ENCODE measurements around the gene PSMA8. TPM values are rescaled to one million over a fixed set of nuclear protein-coding genes. Genes with fewer than 3 reads are reported as not detected.

Gene PSMA8
- total and polyA plus RNA-seq, 8 donors = 0.10 to 0.31 TPM; not detected in 6

DNA sequence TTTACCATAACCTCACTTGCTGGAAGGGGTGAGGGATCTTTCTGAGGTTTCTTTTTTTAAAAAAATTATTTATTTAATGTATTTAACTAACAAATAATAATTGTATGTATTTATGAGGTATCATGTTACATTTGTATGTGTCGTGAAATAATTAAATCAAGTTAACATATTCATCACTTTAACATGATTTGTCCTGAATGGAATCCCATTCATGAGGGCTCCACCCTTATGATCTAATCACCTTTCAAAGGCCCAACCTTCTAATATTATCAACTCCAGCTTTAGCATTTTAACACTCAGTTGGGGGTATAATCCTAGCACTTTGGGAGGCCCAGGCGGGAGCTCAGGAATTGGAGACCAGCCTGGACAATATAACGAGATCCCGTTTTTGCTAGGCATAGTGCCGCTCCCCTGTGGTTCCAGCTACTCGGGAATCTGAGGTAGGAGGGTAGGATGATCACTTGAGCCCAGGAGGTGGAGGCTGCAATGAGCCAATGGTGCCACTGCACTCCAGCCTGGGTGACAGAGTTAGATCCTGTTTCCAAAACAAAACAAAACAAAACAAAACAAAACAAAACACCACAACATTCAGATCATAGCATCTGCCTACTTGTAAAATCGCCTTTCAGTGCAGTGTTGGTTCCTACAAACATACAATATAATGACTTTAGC is 91.5 kb downstream of the PSMA8 start:
- no peak for TF ChIP-seq POLR2A (IDR thresholded peaks at IDR 0.05)
- TF ChIP-seq EP300 (IDR thresholded peaks at IDR 0.05) = no peak
- WGBS, 5 donors = 79 to 87% (median 83%) methylated on average over 7 of the region's 7 CpGs
- Histone ChIP-seq H3K9me3 (no peaks in the 10 kb centered on the region), H3K4me3 (no peak overlapping the region), H3K27ac (no peak overlapping the region), H3K36me3 (no peaks in the 10 kb centered on the region), H3K27me3 (peaks cover 0 to 11% (median 0%) of the 10 kb centered on the region in 3 donors), H3K4me1 (peaks cover 8 to 31% (median 22%) of the 10 kb centered on the region in 4 donors)
- peak in 1 of 2 donors; percentile 6 for DNase-seq
- intact Hi-C loops (cut with DNase I; ENCODE audit: low total_unique reads) = no loop called here

DNA sequence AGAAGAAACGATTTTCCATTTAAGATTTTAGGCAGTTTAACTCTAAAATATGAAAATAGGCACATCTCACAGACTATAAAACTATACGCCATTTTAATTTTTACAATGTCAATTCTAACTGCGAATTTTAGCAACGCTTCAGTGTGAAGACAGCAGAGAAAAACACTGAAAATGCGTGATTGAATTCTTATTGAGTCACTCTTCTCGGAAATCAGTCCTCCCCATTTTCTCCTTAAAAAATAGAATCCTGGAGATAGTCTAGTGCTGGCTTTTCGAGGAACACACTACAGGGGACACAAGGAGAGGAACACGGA is 92.2 kb downstream of the PSMA8 start:
- Histone ChIP-seq H3K4me3 (peak overlapping the region; percentile 66 to 98 (median 92)), H3K4me1 (peaks cover 8 to 31% (median 22%) of the 10 kb centered on the region in 4 donors), H3K9me3 (no peaks in the 10 kb centered on the region), H3K36me3 (no peaks in the 10 kb centered on the region), H3K27ac (peak overlapping the region; percentile 79 to 86 (median 85)), H3K27me3 (peaks cover 0 to 11% (median 0%) of the 10 kb centered on the region in 3 donors)
- intact Hi-C loops (cut with DNase I; ENCODE audit: low total_unique reads) = no loop called here
- TF ChIP-seq POLR2AphosphoS5 (IDR thresholded peaks at IDR 0.05) (no peak), EP300 (IDR thresholded peaks at IDR 0.05) (no peak), POLR2A (IDR thresholded peaks at IDR 0.05) (no peak)
- TF ChIP-seq, protein P1, sequence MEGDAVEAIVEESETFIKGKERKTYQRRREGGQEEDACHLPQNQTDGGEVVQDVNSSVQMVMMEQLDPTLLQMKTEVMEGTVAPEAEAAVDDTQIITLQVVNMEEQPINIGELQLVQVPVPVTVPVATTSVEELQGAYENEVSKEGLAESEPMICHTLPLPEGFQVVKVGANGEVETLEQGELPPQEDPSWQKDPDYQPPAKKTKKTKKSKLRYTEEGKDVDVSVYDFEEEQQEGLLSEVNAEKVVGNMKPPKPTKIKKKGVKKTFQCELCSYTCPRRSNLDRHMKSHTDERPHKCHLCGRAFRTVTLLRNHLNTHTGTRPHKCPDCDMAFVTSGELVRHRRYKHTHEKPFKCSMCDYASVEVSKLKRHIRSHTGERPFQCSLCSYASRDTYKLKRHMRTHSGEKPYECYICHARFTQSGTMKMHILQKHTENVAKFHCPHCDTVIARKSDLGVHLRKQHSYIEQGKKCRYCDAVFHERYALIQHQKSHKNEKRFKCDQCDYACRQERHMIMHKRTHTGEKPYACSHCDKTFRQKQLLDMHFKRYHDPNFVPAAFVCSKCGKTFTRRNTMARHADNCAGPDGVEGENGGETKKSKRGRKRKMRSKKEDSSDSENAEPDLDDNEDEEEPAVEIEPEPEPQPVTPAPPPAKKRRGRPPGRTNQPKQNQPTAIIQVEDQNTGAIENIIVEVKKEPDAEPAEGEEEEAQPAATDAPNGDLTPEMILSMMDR (IDR thresholded peaks at IDR 0.05) = no peak
- DNase-seq = no peak
- WGBS, 5 donors = 10 to 15% (median 11%) methylated on average over 8 of the region's 8 CpGs

DNA sequence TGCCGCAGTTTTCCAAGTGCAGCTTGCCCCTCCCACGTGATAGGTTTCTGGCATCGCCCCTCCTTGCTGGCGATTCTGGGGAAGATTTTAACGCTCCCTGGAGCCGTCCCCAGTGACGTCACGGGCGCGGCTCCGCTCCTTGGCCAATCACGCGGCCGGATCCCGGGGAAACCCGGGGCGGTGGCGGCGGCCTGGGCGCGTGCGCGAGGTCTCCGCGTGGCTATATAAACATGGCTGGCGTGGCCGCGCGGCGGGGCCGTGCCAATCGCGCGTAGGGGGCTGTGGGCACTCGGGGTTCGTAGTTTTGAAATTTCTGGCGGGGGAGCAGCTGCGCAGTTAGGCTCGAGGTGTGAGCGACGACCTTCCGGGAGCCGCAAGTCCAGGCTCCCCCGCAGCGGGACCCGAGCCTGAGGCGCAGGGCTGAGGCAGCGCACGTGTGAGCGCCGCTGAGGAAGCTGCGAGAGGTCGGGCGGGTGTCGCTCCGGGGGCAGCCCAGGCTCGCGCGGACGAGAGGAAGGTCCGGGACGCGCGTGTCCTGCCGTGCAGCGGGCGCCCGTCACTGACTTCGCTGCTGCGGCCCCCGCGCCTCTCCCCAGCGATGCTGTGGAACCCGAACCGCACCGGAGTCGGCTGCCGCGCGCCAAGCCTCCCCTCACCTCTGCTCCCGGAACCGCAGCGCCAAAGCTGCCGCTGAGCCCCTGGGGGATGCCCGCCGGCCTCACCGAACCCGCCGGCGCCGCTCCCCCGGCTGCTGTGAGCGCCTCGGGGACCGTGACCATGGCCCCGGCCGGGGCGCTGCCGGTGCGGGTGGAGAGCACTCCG is 92.8 kb downstream of the PSMA8 start, which contains the start of gene TAF4B:
Gene TAF4B, plus strand, starts transcription at position 217 of the 822 bp plus-strand sequence. Its CDS starts 489 bp downstream, at position 706.
- peak in 1 of 4 donors; percentile 34 for TF ChIP-seq POLR2A (IDR thresholded peaks at IDR 0.05)
- peak; percentile 66 to 79 (median 69) for TF ChIP-seq POLR2AphosphoS5 (IDR thresholded peaks at IDR 0.05)
- TF ChIP-seq EP300 (IDR thresholded peaks at IDR 0.05) = no peak
- Histone ChIP-seq H3K4me1 (peaks cover 8 to 31% (median 22%) of the 10 kb centered on the region in 4 donors), H3K27me3 (peaks cover 0 to 11% (median 0%) of the 10 kb centered on the region in 3 donors), H3K4me3 (peak within 1 kb of the TSS; percentile 66 to 98 (median 92)), H3K9me3 (no peaks in the 10 kb centered on the region), H3K36me3 (no peaks in the 10 kb centered on the region), H3K27ac (peak within 1 kb of the TSS; percentile 79 to 86 (median 85))
- intact Hi-C loops (cut with DNase I; ENCODE audit: low total_unique reads) = no loop called here
- peak; percentile 94 to 98 for DNase-seq
- 0 to 1% (median 0%) methylated on average over 53 to 101 of the region's 101 CpGs for WGBS, 5 donors

DNA sequence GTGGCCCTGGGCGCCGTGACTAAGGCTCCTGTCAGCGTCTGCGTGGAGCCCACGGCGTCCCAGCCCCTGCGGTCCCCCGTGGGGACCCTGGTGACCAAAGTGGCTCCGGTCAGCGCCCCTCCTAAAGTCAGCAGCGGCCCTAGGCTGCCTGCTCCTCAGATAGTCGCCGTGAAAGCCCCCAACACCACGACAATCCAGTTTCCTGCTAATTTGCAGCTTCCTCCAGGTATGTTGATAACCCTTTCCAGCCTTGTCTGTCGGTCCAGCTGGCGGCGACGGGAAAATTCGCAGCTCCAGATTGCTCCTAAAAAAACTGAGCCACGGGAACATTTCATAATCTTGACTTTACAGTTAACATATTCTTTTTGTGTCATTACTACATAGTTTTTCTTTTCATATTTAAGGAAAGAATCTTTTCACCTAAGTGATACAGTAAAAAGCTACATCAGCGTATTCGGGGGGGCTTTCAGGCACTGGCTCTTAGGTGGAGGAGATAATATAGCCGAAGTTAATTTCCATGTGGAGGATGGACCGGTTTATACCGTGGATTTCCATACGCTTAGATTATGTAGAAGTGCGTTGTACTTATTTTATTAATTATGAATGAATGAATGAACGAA is 93.5 kb downstream of the PSMA8 start:
- WGBS, 5 donors = 14 to 27% (median 16%) methylated on average over 19 to 28 of the region's 28 CpGs
- Histone ChIP-seq H3K4me1 (peaks cover 8 to 31% (median 22%) of the 10 kb centered on the region in 4 donors), H3K9me3 (no peaks in the 10 kb centered on the region), H3K27ac (peak overlapping the region; percentile 79 to 86 (median 85)), H3K36me3 (no peaks in the 10 kb centered on the region), H3K27me3 (peaks cover 0 to 4% (median 0%) of the 10 kb centered on the region in 3 donors), H3K4me3 (peak overlapping the region; percentile 66 to 98 (median 92))
- TF ChIP-seq POLR2AphosphoS5 (IDR thresholded peaks at IDR 0.05) (no peak), POLR2A (IDR thresholded peaks at IDR 0.05) (no peak), EP300 (IDR thresholded peaks at IDR 0.05) (no peak)
- TF ChIP-seq, protein P1 (IDR thresholded peaks at IDR 0.05) = no peak
- DNase-seq = no peak
- intact Hi-C loops (cut with DNase I; ENCODE audit: low total_unique reads) = no loop called here
